Hypothalamus (tissue), 51 donors: ENCODE results near the gene DLGAP1.

ENCODE experiments used
- DNase-seq, 51 donors: peaks; one replicate each; lab custom pipeline; 2025; lab: John Stamatoyannopoulos, UW

DLGAP1 gene

DNA sequence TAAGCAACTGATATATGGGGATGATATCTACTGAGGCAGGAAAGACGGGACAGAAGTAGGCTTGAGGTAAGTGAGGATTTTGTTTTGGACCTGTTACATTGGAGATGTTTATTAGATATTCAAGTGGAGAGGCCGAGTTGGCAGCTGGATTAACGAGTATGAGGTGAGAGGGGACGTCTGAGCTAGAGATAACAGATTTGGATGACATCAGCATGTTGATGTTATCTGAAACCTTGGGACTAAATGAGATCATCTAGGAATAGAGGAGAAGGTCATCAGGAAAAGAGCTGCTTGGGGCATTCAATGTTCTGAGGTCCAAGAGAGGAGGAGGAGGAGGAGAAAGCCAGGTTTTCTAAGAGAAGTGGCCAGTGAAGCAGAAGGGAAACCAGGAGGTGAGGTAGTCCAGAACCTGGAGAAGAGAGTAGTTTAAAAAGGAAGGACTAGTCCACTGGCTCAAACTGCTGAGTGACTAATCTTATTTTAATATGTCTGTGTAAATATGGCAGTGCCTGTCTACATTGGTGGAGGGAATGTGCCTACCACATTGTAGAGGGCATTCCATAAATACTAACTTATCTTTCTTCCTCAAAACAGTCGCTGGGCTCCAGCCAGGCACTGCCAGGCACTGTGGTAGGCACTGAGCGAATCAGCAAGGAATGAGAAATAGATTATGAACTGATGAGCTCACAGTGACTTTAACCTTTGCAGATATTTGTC, 488.3 kb downstream of the DLGAP1 start:
- DNase-seq, result no peak

DNA sequence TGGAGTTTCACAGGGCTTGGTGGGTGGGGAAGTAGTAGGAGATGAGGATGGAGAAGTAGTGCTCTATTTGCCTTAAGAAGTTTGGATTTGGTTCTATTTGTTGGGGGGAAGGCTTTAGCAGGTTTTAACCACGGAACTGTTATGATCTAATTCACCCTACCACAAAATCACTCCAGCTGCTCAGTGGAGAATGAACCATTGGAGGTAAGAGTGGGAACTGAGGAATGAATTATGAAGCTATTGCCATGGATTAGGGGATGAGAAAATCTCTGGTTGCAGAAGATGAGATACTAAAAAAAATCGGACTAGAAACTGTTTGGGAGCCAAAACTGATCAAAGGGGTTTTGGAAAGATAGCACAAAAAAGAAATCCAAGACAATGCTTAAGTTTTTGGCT, 488.9 kb downstream of the DLGAP1 start:
- no peak for DNase-seq

DNA sequence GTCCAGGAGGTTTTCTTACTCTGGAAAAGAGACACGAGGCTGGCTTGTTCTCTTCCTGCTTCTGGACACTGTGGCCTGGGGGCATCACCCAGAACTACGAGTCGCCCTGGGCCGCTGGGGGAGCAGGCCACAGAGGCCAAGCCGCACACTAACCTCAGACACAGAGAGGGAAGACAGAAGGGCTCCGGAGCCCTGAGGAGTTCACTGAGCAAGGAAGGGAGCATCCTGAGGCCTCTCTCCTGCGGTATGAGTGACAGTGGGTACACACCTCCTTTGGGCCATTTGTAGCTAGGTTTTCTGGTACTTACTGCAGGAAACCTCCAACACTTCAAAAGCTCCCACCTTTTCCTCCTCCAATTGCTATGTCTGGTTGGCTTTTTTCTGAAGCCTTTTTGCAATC, 494.1 kb downstream of the DLGAP1 start:
- DNase-seq, result no peak

DNA sequence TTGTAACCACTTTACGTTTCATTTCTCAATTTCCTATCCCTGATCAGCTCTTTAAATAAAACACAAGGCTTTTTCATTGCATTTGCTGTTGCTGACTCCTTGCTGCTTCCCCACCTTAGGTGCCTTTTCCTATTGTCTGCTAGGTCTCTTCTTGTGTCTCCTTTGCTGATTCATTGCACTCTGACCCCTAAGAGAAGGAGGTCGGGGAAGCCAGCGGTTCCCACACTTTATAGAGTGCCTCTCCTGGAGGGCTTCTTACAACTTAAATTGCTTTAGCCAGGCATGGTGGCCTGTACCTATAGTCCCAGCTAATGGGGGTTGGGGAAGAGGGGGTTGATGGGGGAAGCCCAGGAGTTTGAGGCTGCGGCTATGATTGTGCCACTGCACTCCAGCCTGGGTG, 495.0 kb downstream of the DLGAP1 start:
- no peak for DNase-seq

DNA sequence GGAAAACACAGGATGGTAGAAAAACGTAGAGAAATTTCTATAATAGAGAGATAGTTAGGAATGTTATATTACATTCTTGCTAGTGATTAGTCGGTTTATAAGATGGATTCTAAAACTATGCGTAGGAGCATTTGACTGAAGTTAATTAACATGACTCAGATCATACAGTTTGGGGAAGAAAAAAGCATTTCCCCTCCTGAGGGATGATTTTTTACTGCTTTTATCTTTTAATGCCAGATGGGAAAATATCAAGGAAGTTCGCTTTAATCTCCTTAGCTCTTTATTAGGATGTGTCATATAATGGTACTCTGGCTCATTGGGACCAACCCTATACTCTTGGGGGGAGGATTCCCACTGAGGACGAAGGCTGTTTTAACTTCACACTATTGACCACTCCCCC, 503.1 kb downstream of the DLGAP1 start:
- no peak for DNase-seq

DNA sequence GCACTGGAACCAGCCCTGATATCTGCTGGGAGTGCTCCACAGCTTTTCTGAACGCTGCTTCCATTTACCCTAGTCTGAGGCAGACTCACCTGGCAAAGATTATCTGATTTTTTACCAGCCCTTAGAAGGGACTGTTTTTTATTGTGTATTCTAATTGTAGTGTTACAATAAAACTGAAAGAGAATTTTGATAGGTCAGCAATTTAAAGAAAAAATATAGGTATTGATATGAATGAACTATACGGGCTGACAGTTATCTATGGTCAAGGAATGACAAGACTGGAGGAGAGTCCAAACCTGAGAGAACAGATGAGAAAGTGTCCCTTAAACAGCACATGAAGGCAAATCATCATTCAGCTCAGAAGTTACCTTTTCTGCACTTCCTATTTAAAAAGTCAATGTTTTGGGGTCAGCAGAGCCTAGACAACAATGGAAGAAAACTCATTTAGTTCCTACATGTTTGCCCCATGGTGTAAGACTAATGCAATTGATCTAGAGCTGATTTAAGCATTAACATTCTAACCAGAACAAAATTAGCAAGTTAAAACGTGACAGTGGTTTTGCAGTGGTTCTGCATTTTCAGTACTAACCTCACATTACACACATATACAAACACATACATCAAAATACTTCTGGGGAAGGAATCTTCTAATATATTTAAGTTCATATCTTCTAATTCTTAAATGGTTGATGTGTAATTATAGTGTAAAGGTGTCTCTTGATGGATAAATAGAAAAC, 504.3 kb downstream of the DLGAP1 start:
- DNase-seq, result no peak

DNA sequence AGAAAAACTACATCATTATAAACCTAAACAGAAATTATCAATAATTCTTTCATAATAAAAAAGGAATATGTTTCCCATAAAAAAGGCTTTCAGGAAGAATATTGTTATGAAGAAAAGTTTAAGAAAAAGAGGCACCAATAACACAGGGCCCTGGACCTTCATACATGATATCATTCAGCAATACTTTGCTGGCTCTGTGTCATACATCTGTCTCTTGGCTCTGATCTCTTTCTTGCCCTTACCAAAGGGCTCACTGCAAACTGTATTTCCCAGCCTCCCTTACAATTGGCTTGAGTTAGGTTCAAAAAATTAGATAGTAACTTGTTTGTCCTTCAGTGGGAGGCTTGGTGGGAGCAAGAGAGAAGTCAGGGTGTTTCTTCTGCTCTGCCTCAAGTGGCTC, 506.1 kb downstream of the DLGAP1 start:
- no peak for DNase-seq

DNA sequence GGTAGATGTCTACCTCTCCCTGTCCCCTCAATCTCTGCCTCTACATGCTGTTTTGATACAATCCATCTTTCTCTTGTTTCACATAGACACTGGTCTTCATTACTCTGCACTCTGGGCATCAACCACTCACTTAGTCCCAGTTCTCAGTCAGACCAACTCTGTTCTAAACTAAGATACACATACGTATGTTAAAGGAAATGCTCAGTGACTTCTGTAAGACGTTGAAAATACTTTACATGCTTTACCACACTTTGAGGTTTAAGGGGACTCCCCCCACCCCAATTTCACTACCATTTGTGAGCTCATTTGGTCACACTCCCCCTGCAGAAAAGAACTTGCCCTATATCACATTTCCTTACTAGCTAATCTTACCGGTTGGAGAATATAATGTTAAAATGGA, 507.7 kb downstream of the DLGAP1 start:
- no peak for DNase-seq

DNA sequence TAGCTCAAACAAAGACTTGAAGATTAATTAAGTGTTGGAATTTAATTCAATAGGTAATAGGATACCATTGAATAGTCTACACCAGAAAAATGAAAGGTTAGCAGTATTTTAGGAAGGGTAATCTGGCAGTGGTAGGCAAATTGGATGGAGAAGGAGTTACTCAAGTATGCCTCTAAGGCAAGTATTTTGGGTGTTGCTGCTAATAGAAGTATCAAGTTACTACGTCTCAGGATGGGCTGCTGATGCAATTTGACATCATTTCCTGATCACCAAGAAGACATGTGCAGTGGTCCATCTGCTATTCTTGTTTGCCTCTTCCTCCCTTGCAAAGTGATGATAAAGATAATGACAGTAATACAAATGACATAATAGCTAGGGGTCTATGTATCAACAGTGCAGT, 519.8 kb downstream of the DLGAP1 start:
- DNase-seq, result no peak

DNA sequence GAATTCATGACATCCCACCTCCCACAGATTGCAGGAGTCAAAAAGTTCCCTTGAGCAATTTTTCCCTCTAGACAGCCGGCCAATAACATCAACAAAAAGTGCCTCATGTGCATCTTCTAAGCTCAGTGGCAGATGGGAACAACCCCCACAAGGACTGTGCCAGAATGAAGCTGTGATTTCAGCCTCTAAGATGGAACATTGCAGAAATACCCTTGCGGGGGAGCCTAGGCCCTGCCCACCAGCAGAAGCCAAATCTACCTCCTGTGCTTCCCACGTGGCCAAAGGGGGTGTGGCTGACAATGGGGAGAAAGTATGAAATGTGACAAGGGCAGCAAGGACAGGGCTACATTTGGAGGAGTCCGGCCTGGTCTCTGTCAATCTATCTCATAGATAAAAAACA, 522.8 kb downstream of the DLGAP1 start:
- peak in 1 of 51 donors; percentile 11 for DNase-seq

DNA sequence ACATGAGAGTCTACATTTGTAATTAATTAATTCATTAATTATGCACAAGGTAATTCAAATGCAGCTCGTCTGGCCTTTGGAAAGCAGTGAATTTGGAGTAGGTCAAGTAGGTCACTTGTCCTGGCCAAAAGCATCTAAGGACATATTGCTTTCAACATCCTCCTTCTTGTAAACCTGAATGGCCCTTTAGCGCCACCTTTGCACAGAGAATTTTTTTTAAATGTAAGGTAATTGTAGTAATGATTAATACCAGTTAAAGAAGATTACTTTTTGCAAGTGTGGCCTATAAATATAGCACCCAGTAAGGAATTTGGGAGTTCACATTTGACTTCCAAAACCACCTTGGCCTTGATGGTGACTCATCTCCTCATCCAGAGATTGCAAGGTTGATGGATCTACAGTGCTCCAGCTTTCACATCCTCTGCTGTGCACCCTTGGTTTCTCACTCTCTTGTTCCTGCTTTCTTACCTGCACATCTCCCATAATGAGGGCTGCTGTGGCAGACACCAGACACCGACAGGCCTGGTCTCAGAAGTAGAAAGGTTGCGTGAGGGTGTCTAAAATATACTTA, 523.5 kb downstream of the DLGAP1 start:
- DNase-seq, result no peak

DNA sequence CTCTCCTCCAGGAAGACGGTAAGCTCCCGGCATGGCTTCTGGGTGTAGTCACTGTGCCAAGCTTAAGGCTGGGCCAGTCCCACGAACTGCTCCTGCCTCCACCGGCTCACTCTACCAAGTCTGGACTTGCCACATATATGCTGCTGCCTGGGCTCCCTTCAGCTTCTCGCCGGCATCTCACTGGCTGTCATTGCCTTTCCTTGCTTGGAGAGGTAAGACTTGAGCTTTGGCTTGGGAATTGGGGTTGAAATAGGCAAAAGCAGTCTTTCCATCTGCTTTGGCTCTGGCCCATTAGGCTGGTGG, 524.1 kb downstream of the DLGAP1 start:
- DNase-seq, result peak in 1 of 51 donors; percentile 15

DNA sequence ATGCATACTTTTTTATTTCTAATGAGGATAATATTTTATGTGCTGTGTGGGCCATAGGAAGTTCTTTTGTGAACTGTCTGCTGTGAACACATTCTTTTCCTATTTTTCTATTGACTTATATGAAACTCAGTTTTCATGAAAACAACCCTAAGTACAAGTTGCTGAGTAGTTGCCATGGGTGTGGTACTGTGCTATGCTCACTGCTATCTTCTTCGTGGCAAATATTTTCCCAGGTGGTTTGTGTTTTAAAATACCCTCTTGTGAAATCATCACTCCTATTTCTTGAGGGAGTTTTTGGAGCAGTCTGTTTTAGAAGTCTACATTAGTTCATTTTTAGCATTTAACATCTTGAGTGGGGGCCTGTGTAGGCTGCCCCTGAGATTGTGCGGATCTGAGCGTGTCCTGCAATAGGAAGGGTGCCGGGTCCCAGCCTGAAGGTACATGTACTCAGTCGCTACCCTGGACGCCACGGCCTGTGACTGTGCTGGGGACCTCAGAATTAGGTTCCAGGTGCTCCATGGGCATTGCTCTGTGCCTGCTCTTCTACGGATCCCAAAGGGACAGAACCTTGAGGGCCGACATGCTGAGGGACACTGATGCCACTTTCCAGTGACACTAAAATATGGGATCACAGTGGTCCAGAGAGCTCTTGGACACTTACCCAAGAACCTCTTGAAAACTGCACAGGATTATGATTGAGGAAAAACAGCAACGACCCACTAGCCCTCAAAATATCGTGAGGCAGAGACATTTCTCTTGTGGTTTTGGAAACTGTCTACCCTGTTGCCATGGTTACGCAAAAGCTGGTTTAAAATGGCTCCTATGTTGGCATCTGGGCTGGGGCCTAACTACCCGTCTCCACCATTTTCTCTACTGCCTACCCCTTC, 524.7 kb downstream of the DLGAP1 start:
- DNase-seq, result no peak

DNA sequence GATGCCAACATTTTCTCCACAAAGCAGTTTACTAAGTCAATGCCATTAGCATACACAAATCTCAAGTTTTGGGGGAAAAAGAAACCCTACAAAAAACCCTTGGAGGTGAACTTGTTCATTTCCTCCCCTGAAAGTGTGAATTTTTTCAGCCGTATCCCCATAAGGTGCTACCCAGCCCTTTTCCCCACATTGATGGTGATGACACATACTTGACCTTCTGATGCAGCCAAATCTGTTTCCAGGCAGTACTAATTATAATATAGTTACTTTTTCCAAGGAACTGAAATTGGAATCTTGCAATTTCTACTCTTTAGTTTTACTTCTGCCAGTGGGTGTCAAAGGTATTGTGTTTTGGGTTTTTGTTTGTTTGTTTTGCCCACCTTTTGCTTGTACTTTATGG, 530.7 kb downstream of the DLGAP1 start:
- DNase-seq, result no peak

DNA sequence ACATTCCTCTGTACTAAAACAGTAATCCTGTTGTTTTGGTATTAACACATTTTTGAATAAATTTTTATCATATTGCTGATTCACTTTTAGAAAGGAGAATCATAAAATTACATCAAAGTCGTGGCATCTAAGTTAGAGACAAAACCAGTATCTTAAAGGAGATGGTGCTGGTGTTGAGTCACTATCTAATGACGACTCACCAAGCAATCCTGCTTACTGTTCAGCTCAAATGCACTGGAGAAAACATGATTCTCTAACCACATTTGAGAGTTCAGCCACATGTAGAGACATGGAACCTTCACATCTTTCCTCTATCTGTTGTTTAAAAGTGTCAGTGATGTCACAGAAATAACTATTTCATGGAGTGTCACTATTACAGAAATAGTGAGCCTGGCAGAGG, 531.4 kb downstream of the DLGAP1 start:
- DNase-seq, result no peak

DNA sequence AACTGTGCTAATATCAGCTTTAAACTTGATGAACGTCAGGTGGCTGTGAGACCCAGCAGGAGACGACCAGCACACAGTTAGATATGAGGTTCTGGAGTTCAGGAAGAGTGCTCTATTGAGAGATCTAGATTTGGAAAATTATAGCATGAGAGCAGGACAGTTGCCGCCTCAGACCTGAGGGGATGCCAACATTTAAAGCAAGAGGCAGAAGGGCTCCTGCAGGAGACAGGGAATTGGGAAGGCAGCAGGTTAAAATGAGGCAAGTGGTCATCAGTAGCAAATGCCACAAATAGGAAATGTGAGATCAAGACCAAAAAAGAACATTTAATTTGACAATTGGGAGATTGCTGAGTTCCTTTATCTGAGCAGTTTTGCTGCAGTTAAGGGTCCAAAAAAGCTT, 533.3 kb downstream of the DLGAP1 start:
- no peak for DNase-seq

DNA sequence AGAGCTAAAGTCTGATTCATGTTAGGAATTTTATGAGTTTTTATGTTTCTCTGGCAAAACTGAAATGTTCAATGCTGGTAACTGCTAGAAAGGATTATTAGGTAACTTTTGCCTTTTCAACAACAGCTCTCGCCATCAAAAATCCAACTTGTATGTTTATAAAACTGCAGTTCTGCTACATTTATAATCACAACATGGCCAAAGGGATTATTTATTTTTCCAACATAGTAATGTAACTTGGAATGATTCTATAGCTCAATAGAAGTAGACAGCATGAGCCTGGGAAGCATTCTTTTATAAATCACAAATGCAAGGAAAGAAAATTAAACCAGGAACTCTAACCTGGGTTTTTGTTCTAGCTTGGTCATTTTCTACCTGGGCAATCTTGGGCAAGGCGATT, 534.3 kb downstream of the DLGAP1 start:
- no peak for DNase-seq

DNA sequence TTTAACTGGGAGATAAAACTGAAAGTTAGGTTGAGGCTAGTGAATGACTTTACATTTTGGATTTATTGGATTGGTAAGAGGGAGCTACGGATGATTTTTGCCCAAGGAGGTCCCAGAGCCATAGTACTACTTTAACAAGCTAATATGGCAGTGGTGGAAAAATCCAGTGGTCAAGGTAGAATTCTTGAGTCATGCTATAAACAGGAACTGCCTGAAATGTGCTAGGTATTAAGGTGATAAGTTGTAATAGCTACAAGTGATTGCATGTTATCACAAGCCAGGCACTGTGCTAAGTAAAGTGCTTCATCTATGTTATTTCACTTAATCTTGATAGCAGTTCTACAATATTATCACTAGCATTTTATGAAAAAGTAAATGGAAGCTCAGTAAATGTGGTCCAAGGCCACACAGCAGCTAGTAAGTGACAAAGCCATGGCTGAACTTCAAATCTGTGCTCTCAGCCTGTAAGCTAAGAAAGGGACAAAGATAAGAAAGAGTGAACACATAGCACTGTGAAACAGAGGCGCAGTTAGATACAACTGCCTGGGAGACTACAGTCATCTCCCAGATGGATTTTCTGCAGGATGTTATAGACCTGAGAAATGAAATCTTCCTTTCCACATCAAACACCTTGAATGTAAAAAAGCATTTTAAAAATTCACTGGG, 535.6 kb downstream of the DLGAP1 start:
- DNase-seq, result no peak

DNA sequence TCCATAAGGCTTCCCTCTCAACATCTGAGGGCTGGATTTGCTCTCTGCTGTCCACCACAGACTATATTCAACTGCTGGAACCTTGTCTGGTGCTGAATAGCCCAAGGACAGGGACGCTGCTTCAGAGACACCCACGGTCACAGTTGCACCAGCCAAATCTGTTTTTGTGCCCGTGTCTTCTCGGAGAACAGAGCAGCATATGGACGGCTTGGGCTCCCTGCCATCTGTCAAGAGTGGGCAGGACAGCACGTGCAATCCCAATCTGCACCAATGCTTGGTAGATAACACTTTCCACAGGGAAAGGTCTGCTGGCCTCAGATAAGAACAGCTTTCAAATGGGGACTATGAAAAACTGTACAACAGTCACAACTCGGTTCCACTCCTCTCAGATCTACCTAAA, 539.0 kb downstream of the DLGAP1 start:
- peak in 1 of 51 donors; percentile 15 for DNase-seq

DNA sequence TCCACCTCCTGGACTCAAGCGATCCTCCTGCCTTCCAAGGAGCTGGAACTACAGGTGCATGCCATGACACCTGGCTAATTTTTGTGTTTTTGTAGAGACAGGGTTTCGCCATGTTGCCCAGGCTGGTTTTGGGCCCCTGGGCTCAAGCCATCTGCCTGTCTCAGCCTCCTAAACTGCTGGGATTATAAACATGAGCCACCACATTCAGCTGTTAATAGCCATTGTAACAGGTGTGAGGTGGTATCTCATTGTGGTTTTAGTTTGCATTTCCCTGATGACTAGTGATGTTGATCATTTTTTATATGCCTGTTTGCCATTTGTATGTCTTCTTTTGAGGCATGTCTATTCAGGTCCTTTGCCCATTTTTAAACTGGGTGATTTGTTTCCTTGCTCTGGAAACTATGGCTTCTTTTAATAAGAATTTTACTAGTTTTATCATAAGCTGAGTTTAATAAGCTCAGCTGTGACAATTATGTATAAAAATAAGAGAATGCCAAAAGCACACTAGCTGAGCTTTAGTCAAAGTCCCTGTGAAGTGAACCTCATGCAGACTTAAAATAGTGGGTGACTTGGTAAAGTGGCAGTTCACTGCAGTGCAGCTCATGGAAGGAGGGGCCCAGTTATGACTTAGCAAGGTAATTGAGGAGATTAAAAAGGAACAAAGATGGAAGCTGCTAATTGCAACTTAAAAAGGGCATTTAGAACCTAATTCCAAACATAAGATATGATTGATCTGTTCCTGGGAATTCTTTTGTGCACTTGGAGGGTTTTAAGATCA, 540.1 kb downstream of the DLGAP1 start:
- DNase-seq, result peak in 1 of 51 donors; percentile 16
